Amniotic stem cell (primary cell): ENCODE data around the gene ZC3HAV1L.
"Not testable (repeated sequence)": the region's sequence is repeated elsewhere in the genome, so short reads cannot be mapped to it uniquely, and the experiment has no call there.

Source experiments
- DNase-seq: peaks from one replicate; lab custom pipeline; 2025; lab: John Stamatoyannopoulos, UW

ZC3HAV1L gene

GRCh38 chr7:139054101-139054500 is 18.3 kb upstream of the ZC3HAV1L start:
- no peak for DNase-seq

- DNase-seq, result no peak
Measured at GRCh38 chr7:139051655-139052054, 15.8 kb upstream of the ZC3HAV1L start.

- DNase-seq, result no peak
Measured at GRCh38 chr7:139049936-139050335, 14.1 kb upstream of the ZC3HAV1L start.

GRCh38 chr7:139049111-139049510 is 13.3 kb upstream of the ZC3HAV1L start:
- no peak for DNase-seq

- no peak for DNase-seq
Measured at GRCh38 chr7:139047970-139048369, 12.1 kb upstream of the ZC3HAV1L start.

GRCh38 chr7:139046143-139046542 is 10.3 kb upstream of the ZC3HAV1L start:
- DNase-seq, result no peak

GRCh38 chr7:139044813-139045794 is 9.3 kb upstream of the ZC3HAV1L start:
- no peak for DNase-seq

GRCh38 chr7:139043823-139044812 is 8.3 kb upstream of the ZC3HAV1L start:
- DNase-seq, result no peak

- DNase-seq, result no peak
Measured at GRCh38 chr7:139041378-139042085, 5.7 kb upstream of the ZC3HAV1L start.

GRCh38 chr7:139038691-139039090 is 2.8 kb upstream of the ZC3HAV1L start:
- no peak for DNase-seq

- no peak for DNase-seq
Measured at GRCh38 chr7:139036901-139037300, 1.1 kb upstream of the ZC3HAV1L start.

GRCh38 chr7:139034855-139035585 is 822 bp downstream of the ZC3HAV1L start:
- no peak for DNase-seq

- DNase-seq, result no peak
Measured at GRCh38 chr7:139034336-139034735, 1.5 kb downstream of the ZC3HAV1L start.

GRCh38 chr7:139033346-139034114 is 2.3 kb downstream of the ZC3HAV1L start:
- DNase-seq, result no peak

- DNase-seq, result no peak
Measured at GRCh38 chr7:139032473-139032872, 3.4 kb downstream of the ZC3HAV1L start.

GRCh38 chr7:139029353-139029752 is 6.5 kb downstream of the ZC3HAV1L start:
- DNase-seq, result no peak

- DNase-seq, result no peak
Measured at GRCh38 chr7:139026551-139026950, 9.3 kb downstream of the ZC3HAV1L start.

GRCh38 chr7:139025861-139026260 is 10.0 kb downstream of the ZC3HAV1L start:
- DNase-seq, result not testable (repeated sequence)

GRCh38 chr7:139023076-139023475 is 12.8 kb downstream of the ZC3HAV1L start:
- DNase-seq, result no peak

- no peak for DNase-seq
Measured at GRCh38 chr7:139022286-139022685, 13.6 kb downstream of the ZC3HAV1L start.
